ENCODE results near the gene IGFBP4.

IGFBP4 gene

DNA sequence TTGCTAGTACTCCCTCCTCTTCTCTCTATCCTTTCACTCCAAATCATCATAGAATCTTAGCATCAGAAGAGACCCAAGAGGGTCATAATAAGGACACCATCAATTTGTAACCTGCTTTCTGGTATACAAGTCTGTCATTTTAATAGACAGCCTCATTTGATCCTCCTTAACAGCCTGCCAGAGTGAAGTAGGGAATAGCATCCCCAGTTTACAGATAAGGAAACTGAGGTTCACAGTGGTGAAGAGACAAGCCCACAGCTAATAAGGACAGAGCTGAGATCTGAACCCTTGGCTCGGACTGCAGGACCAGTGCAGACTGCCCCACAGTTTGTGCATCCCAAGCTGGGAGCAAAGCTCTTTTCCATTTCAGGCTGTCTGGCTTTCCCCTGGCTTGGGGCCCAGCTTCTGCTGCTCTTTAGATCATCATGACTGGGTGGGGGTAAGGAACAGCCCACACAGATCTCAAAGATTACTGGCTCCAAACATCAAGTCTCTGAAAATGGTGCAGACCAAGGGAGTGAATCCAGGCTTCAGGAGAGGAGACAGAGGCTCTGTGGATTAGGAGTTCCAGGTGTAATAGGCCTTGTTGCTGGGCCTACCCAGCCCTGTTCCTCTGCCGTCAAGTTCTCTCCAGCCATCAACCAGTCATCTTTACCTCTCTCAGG lies 10.3 kb upstream of the IGFBP4 start:
- DNase-seq (ENCODE audit: low spot score), result peak; percentile 30

DNA sequence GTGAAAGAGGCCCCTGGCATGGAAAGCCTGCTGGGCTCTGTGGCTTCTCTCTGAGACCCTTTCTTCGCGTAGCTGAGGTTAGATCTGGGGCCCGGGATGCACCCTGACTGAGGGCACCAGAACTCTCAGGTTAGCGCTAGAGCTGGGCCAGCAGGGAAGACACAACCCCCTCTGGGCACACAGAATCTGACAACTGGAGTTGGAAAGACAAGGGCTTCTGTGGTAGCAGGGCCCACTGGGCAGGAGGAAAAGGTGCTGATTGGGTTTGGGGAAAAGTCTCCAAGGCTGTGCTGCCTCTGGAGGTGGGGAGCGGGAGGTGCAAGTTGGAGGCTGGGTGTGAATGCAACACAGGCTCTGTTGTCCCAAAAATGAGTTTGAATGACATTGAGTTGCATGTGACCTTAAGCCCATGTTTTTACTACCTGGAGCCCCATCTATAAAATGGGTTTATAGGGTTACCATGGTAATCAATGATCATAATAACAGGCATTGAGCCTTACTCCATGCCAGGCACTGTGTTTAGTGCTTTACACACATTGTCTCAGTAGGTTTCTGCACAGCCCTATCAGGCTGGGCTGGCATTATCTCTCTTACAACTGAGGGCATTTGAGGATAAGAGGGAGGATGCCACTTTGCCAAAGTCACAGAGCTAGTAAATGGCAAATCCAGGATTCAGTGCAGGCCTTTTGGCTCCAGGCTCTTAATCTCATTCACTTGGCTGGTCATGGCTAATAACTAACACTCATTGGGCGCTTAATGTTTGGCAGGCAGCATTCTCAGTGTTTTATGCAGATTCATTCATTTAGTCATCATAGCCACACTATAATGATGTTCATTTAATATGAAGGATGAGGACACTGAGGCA lies 9.5 kb upstream of the IGFBP4 start:
- peak; percentile 77 for DNase-seq (ENCODE audit: low spot score)

DNA sequence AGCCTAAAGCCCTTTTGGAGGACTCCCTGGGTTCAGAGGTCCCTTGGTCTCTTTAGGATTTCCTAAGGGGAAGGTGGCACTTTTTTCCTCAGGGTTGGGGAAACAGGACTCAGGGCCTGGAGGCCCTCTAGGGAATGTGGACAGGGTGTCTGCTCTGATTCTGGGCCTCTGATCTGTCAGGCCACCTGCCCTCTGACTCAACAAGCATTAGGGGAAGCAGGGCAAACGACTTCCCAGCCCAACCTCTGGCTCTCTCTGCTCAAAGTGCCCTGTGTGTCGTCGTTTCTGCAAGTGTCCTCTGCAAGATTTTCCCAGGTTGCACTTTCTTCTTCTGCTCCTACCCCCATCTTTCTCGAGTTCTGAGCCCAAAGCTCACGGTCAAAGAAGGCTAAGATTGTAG lies 6.6 kb upstream of the IGFBP4 start:
- DNase-seq (ENCODE audit: low spot score), result peak; percentile 17

DNA sequence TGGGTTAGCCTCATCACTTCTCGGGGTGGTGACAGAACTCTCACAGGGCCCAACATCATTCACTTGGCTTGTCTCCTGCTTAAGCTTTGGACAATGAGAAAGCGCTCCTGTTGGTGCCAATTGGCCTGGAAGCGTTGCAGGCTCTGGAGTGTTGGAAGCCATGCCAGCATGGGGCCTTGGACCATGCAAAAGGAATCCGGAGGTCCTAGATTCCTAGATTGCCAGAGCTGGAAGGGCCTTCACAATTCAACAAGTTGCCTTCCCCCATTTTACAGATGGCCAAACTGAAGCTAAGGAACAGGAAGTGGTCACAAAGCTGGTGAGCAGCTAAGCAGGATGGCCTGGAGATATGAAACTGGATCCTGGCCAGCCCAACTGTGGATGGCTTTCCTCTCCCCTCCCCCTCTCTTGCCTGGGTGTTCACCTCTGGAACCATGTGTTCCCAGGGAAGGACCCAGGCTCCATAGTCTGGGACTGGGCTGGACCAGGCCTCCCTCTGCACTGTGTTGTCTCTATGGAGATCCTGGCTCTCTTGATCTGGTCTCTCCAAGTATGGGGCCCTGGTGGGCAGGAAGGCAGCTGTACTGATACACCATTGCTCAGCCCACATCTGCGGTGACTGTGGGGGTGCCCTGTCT lies 6.0 kb upstream of the IGFBP4 start:
- DNase-seq (ENCODE audit: low spot score), result no peak

DNA sequence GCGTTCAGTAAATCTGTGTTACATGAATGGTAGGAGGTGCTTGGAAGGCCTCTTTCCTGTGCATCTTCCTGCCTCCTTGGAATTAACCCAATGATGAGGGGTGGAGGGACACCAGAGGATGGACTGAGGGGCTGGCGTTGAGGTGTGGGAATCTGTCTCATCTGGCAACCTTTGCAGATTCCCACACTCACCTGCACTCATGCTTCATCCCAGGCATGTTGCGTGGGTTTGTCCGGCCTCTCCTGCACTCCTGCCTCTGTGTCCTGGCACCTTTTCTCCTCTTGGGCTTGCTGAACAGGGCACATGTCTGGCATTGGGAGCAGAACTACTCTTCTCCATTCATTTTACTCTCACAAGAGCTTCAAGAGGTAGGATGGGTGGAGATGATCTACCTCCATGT lies 3.1 kb upstream of the IGFBP4 start:
- no peak for DNase-seq (ENCODE audit: low spot score)

DNA sequence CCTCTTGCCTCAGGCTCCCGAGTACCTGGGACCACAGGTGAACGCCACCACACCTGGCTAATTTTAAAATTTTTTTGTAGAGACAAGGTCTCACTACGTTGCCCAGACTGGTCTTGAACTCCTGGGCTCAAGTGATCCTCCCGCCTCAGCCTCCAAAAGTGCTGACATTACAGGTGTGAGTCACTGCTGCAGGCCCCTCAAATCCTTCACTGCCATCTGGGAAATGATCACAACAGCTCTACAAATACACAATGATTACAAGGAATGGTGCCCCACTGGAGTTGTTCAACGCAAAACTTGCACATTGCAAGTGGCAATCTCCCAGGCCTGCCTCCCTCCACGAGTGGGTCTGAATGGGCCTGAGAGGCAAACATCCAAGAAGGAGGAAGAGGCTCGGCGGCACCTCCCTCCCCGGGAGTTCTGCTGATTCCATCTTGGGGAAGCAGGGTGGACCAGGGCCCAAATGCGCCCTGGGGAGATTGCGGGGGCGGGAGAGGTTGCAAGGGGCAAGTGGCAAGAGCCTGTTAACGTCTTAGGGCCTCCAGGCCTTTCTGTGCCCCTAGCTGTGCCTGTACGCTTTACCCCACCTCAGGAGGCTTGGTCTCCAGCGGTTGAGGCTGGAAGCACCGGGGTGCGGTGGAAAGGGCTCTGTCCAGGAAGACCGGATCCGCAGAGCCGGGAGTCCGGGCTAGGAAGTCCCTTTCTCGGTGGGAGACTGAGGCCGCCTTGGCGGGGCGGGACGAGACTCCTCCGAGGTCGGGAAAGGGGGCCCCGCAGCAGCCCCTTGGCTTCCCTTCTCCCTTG lies 656 bp upstream of the IGFBP4 start:
- DNase-seq (ENCODE audit: low spot score), result no peak

DNA sequence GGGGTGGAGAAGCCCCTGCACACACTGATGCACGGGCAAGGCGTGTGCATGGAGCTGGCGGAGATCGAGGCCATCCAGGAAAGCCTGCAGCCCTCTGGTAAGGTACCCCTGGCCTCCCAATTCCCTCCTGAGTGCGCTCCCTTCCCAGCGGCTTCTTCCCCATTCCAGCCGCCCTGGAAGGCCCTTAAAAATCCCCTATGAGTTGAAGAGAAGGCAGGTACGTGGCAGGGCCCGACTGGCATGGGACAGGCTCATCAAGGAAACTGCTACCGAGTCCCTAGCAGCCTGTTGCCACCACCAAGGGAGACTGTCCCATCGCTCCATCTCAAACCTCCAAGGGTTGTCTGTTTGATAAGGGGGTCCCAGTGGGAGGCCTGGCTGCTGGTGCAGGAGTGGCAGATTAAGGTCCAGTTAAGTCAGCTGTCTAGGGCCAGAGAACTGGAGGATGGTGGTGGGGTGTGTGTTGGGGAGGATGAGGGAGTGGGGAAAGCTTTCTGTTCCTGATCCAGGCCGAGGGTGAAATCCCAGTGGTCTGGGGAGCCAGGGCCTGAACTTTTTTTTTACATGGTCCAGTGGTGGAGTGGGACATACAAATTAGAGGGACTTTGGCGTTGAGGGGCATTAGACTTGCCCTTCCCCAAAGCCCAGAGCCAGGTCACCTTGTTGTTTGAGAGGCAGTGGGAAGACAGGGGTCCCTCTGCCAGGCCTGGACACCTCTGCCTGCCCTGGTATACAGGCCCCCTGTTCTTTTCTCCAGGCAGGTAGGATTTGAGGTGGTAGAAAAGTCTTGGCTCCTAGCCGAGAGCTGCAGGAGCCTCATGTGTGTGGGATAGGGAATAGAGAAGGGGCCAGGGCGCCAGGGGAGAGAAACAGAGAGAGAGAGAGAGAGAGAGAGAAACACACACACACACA lies 994 bp downstream of the IGFBP4 start:
- peak; percentile 43 for DNase-seq (ENCODE audit: low spot score)

DNA sequence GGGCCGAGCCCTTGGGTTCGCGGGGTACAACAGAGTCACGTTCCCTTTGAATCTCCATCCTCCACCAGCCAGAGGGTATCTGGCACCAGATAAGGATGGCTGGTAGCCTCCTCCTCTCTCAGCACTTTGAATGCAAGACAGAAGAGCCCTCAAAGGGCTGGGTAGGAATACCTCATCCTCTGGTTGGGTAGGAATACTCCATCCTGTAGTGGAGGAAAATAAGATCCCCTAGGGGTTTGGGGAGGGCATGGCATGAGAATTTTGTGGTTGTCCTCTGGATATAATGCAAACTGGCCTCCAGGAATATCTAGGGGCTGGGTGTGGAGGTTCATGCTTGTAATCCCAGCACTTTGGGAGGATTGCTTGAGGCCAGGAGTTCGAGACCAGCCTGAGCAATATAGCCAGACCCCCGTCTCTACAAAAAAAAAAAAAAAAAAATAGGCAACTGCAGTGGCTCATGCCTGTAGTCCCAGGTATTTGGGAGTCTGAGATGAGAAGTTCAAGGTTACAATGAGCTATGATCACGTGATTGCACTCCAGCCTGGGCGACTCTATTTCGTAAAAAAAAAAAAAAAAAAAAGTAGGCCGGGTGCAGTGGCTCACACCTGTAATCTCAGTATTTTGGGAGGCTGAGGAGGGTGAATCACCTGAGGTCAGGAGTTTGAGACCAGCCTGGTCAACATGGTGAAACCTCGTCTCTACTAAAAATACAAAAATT lies 2.7 kb downstream of the IGFBP4 start:
- DNase-seq (ENCODE audit: low spot score), result no peak

DNA sequence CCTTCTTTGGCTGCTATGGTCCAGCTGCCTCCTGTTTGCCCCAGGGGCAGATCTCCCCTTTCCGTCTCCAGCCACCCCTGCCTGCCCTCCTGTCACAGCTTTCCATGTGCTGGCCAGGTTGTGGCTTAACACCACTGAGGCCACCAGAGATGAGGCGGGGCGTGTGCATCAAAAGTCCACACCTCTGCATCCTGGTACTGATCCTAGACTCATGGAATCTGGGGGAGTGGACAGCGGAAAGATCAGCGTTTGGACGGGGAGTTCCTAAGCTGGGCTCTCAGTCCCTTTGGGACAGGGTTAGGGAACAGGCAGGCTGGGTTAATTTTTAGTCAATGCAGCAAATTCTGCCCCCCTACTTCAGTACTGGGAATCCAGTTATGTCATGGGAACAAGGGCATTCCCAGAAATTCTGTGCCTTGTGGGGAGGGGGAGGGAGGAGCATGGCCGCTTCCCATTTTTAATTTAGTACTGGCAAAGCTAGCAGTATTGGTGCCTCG lies 3.9 kb downstream of the IGFBP4 start:
- no peak for DNase-seq (ENCODE audit: low spot score)

DNA sequence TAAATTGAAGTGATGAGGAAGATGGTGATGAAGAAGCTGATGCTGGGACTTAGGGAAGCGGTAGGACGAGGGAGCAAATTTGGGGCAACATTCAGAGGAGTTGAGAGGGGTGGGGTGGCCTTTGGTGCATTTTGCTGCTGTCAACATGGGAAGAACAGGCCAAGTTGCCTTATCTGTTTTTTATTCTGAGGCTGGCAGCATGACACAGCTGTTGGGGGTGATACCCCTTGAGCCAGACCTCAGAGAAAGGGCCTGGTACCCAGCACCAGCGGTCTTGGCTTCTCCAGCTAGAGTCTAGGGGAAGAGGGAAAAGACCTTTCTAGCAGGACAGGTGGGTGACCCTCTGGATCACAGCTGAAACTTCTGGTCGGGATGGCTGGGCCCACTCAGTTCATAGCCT lies 4.6 kb downstream of the IGFBP4 start:
- no peak for DNase-seq (ENCODE audit: low spot score)

DNA sequence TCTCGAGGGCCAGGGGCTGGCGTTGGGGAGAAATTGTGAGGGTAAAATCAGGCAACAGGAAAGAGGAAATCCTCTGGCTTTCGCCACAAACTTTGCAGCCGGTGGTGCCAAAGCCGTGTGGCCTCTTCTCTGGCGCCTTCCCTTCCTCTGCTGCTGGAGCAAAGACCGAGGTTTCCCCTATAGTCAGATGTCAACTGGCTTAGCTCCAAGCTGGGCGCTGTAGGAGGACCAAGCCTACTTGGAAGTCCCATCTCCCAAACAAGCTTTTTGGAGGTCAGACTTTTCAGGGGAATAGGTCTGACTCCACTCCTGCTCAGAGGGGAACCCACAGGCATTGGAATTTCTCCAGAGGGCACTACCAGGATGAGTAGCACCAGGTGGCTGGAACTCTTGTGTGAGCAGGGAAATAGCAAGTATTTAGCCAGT lies 5.0 kb downstream of the IGFBP4 start:
- DNase-seq (ENCODE audit: low spot score), result no peak

DNA sequence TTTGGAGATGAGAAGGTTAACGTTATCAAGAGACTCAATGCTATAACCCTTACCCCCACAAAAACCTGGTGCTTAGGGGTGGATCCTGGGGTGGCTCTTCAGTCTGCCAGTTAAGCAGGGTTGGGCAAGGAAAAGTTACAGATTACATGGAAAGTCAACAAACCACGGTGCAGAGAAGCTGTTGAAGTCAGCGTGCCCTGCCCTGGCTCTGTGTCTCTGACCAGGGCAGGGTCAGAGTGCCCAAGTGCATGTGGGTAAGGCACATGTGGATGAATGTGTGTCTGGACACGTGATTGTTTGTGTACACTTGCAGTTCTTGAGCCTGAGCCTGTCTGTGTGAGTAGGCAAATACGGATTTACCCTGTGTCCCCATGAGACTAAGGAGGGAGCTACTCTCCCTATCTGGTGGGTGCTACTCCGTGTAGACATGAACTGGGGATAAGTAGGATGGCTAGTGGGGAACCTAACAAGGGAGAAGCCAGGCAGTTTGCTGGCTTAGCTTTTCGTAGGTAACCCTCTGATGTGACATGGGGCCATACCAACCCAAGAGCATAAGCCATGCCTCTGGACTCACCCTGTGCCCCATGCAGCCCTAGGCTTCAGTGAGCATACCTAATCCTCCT lies 5.5 kb downstream of the IGFBP4 start:
- peak; percentile 42 for DNase-seq (ENCODE audit: low spot score)

DNA sequence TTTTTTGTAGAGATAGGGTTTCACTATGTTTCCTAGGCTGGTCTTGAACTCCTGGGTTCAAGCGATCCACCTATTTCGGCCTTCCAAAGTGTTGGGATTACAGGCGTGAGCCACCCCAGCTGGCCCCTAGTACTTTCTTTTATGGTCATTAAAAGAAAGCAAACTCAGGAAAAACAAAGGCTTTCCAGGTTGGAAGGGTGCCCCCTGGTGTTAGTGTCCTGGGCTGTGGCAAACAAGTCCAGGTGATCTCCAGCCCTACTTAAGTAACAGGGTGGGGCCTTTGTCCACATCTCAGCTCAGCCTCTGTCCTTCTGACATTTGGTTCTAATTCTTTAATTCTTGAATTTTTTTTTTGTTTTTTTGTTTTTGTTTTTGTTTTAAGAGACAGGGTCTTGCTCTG lies 6.9 kb downstream of the IGFBP4 start:
- DNase-seq (ENCODE audit: low spot score), result peak; percentile 71

DNA sequence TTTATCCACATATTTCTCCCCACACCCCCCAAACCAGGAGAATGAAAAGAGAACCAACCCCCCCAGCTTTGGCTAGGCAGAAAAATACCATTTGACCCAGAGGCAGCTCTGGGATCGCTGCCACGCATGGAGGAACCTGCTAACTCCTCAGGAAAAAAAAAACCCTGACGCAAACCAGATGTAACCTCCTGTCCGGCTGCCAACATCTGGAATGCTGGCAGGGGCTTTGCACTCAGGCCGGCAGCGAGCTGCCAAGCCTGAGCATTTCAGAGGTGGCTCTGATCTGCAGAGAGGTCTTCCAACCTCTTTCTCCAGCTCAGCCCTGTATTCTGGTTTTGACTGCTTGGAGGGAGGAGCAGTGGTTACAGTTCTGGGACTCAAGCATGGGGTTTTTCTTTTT lies 8.2 kb downstream of the IGFBP4 start:
- peak; percentile 37 for DNase-seq (ENCODE audit: low spot score)

DNA sequence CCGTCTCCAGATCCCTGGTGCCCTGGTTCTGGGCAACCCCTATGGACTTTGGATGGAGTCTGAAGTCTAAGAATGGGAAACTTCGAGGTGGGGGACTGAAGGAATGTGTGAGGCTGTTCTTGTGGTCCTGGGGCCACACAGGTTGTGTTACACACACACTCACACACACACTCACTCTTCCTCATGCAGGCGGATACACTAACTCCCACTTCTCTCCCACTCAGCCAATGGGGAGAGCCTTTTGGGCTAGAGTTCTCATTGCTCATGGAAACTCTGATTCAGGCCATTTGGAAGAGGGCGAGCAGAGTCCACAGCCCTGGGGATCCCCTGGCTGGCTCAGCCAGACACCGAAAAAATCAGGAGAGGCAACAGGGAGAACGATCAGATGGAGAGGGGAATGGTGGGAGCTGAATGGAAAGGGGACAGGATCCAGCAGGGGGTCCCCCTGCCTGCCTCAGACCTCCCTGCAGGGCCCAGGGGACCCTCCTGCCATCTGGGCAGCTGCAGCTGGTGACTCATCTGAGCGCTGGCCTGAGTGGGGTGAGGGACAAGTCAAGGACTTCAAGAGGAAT lies 9.1 kb downstream of the IGFBP4 start:
- no peak for DNase-seq (ENCODE audit: low spot score)

DNA sequence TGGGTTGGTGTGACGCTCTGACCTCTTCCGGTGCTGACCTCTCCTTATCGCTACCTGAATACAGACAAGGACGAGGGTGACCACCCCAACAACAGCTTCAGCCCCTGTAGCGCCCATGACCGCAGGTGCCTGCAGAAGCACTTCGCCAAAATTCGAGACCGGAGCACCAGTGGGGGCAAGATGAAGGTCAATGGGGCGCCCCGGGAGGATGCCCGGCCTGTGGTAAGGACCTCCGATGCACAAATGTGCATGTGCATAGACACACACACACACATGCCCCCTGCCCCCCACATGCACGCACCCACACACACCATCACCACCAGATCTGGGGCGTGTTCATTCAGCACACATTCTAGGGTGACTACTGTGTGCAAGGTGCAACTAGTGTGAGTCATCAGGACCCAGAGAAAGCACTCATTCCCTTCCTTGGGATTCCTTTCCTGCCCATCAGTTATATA lies 9.7 kb downstream of the IGFBP4 start:
- no peak for DNase-seq (ENCODE audit: low spot score)

DNA sequence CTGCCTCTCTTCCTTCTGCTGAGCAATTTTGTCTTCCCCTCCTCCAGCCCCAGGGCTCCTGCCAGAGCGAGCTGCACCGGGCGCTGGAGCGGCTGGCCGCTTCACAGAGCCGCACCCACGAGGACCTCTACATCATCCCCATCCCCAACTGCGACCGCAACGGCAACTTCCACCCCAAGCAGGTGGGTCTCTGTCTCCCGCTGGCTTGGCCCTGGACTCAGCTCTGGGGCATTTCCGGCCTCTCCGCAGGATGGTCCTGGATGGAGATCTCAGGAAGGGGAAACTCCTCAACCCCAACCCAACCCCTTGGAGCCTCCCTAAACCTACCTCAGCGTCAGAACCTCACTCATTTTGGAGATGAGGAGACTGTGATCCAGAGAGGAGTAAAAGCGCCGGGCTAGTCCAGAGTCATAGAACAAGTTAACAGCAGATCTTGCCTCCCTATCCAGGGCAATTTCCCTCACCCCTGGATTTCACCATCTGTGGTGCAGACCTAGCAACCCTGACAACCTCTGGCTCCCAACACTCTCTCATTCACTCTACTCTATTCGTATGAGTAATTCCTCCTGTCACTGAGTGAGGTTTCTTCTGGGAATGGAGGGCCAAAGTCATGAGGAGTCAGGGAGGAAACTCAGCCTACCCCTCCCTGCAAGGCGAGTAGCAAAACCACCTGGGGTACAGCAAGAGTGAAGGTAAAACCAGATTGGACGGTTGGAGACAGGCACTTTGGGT lies 10.8 kb downstream of the IGFBP4 start:
- DNase-seq (ENCODE audit: low spot score), result no peak

DNA sequence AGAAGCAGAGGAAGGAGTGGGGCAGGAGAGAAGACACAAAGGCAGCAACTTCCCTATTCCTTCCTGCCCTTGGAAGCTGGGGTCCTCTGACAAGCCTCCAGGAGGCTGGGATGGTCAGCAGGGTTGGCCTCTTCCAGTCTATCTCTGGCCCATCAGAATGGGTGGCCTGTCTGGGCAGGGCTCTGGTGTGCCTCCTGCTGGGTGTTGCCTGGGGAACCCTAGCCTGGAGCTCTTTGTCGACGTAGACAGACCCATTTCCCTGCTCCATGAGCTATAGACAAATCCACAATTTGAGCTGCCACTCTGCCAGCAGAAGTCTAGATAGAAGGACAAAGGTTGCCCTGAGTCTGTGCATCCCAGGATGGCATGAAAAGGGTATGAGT lies 11.4 kb downstream of the IGFBP4 start:
- no peak for DNase-seq (ENCODE audit: low spot score)
